Measurements from ENCODE around the gene BCAS1.
"Not testable (repeated sequence)": the region's sequence is repeated elsewhere in the genome, so short reads cannot be mapped to it uniquely, and the experiment has no call there.

BCAS1 gene

GRCh38 chr20:53939572-53940359 lies 130.6 kb downstream of the BCAS1 start:
- DNase-seq = peak; percentile 71

GRCh38 chr20:53939190-53939571 lies 131.2 kb downstream of the BCAS1 start:
- no peak for DNase-seq

- DNase-seq = no peak
These were observed 131.7 kb downstream of the BCAS1 start for GRCh38 chr20:53938739-53939138.

GRCh38 chr20:53937929-53938367 lies 132.4 kb downstream of the BCAS1 start:
- DNase-seq = no peak

- DNase-seq = no peak
These were observed 133.1 kb downstream of the BCAS1 start for GRCh38 chr20:53937339-53937741.

- DNase-seq = no peak
These were observed 134.9 kb downstream of the BCAS1 start for GRCh38 chr20:53935344-53936084.

GRCh38 chr20:53934421-53935343 lies 135.7 kb downstream of the BCAS1 start:
- no peak for DNase-seq

- DNase-seq = no peak
These were observed 137.1 kb downstream of the BCAS1 start for GRCh38 chr20:53933232-53933846.

GRCh38 chr20:53932655-53933192 lies 137.7 kb downstream of the BCAS1 start:
- DNase-seq = not testable (repeated sequence)

- DNase-seq = no peak
These were observed 138.8 kb downstream of the BCAS1 start for GRCh38 chr20:53931597-53931996.

GRCh38 chr20:53930651-53931504 lies 139.5 kb downstream of the BCAS1 start:
- no peak for DNase-seq

- no peak for DNase-seq
These were observed 140.3 kb downstream of the BCAS1 start for GRCh38 chr20:53929974-53930650.

- no peak for DNase-seq
These were observed 141.0 kb downstream of the BCAS1 start for GRCh38 chr20:53929399-53929798.

GRCh38 chr20:53927990-53928389 lies 142.4 kb downstream of the BCAS1 start:
- DNase-seq = no peak

GRCh38 chr20:53926428-53927028 lies 143.9 kb downstream of the BCAS1 start:
- no peak for DNase-seq

- no peak for DNase-seq
These were observed 144.6 kb downstream of the BCAS1 start for GRCh38 chr20:53925651-53926401.

GRCh38 chr20:53923566-53924369 lies 146.6 kb downstream of the BCAS1 start:
- no peak for DNase-seq

- no peak for DNase-seq
These were observed 147.5 kb downstream of the BCAS1 start for GRCh38 chr20:53922901-53923314.
